H1 (cell line): ENCODE results near the gene GUCY1A2. TPM values are rescaled to one million over a fixed set of nuclear protein-coding genes. Genes with fewer than 3 reads are reported as not detected.

ENCODE experiments used
- CTCF ChIA-PET: fragments of 300-600 bp; sonication (Branson Sonifier 250); formaldehyde crosslinking; loops from one replicate; lab custom pipeline; 2021; ENCODE audit not compliant: partially characterized antibody; lab: Charles Lee
- POLR2A ChIA-PET: fragments of 300-600 bp; sonication (Branson Sonifier 250); formaldehyde crosslinking; loops from one replicate; lab custom pipeline; 2021; ENCODE audit warnings: inconsistent platforms; ENCODE audit not compliant: partially characterized antibody; lab: Charles Lee
- DNase-seq, 2 experiments: peaks; one replicate each; pipeline versions ENCODE4 v3.0.0 to v3.0.0-alpha.2; 2010 to 2022; ENCODE audit warnings: low spot score in 2 of 2, low read depth in 1 of 2, mixed read lengths in 1 of 2
- FAIRE-seq: peaks from 2 replicates; lab custom pipeline; 2011; peaks lifted over from hg19 to GRCh38; lab: Jason Lieb, UNC
- H2AFZ ChIP-seq: 2 replicates; pipeline ENCODE4 v1.8.1; 2012; ENCODE audit warnings: low read length, inconsistent platforms
- H2AK5ac ChIP-seq: 2 replicates; pipeline ENCODE4 v1.6.1; 2013; ENCODE audit warnings: low read depth, low read length
- H2BK120ac ChIP-seq: replicated peaks from 2 replicates; pipeline ENCODE3; 2013; ENCODE audit warnings: low read depth, low read length, inconsistent platforms
- H2BK12ac ChIP-seq: 2 replicates; pipeline ENCODE4 v1.6.1; 2013; ENCODE audit warnings: low read depth, low read length
- H2BK15ac ChIP-seq: 2 replicates; pipeline ENCODE4 v1.6.1; 2013; ENCODE audit warnings: low read length
- H2BK20ac ChIP-seq: 2 replicates; pipeline ENCODE4 v1.6.1; 2013; ENCODE audit warnings: low read length
- H2BK5ac ChIP-seq: 2 replicates; pipeline ENCODE4 v1.6.1; 2013; ENCODE audit warnings: low read depth, low read length
- H3K14ac ChIP-seq: 2 replicates; pipeline ENCODE4 v1.6.1; 2013; ENCODE audit warnings: inconsistent platforms; ENCODE audit not compliant: insufficient read length
- H3K18ac ChIP-seq: 2 replicates; pipeline ENCODE4 v1.6.1; 2013; ENCODE audit warnings: low read length; ENCODE audit errors: extremely low read depth
- H3K23ac ChIP-seq: 2 replicates; pipeline ENCODE4 v1.6.1; 2013; ENCODE audit warnings: inconsistent platforms; ENCODE audit not compliant: insufficient read length
- H3K23me2 ChIP-seq: 2 replicates; pipeline ENCODE4 v1.6.1; 2013; ENCODE audit warnings: low read depth, low read length
- H3K27ac ChIP-seq: 2 replicates; pipeline ENCODE4 v1.6.1; 2011; ENCODE audit warnings: low read depth, low read length, inconsistent platforms
- H3K27me3 ChIP-seq, 4 experiments: replicated peaks in 1 of 4; 1 replicate in 1 of 4; 2 replicates in 3 of 4; pipeline versions ENCODE4 v1.6.1 to v1.8.1; 2011 to 2013; ENCODE audit warnings: low read length in 3 of 4, mild to moderate bottlenecking in 3 of 4, inconsistent platforms in 2 of 4, mixed read lengths in 2 of 4, moderate library complexity in 1 of 4; ENCODE audit not compliant: control insufficient read depth in 3 of 4, insufficient read depth in 3 of 4; ENCODE audit errors: extremely low read depth in 1 of 4
- H3K36me3 ChIP-seq, 4 experiments: 2 replicates each; pipeline versions ENCODE4 v1.6.1 to v1.8.1; 2011 to 2013; ENCODE audit warnings: mild to moderate bottlenecking in 4 of 4, low read length in 3 of 4, moderate library complexity in 2 of 4, control low read depth in 1 of 4, inconsistent platforms in 1 of 4; ENCODE audit not compliant: insufficient read depth in 4 of 4, control insufficient read depth in 2 of 4
- H3K4ac ChIP-seq: replicated peaks from 2 replicates; pipeline ENCODE3; 2013; ENCODE audit warnings: low read length, low read depth, mixed read lengths, inconsistent platforms; ENCODE audit not compliant: insufficient read length
- H3K4me1 ChIP-seq, 4 experiments: replicated peaks in 1 of 4; 1 replicate in 1 of 4; 2 replicates in 3 of 4; pipeline versions ENCODE4 v1.6.1 to v1.8.1; 2011 to 2013; ENCODE audit warnings: low read length in 3 of 4, inconsistent platforms in 2 of 4, mixed read lengths in 1 of 4; ENCODE audit not compliant: insufficient read depth in 4 of 4, control insufficient read depth in 3 of 4
- H3K4me2 ChIP-seq, 2 experiments: 2 replicates each; pipeline versions ENCODE4 v1.6.1 to v1.8.1; 2011 to 2013; ENCODE audit warnings: low read depth in 2 of 2, low read length in 2 of 2, control low read depth in 1 of 2, inconsistent platforms in 1 of 2, mild to moderate bottlenecking in 1 of 2; ENCODE audit not compliant: insufficient read depth in 1 of 2
- H3K4me3 ChIP-seq, 4 experiments: fragments of 200-600, 300-600 bp in 1 of 4; sonication (generic), shearing (Covaris generic), sonication (Bioruptor Twin) in 1 of 4; 2 replicates each; pipeline versions ENCODE4 v1.5.1 to v1.8.1; 2011 to 2016; ENCODE audit warnings: low read length in 4 of 4, low read depth in 3 of 4, control low read depth in 2 of 4, inconsistent platforms in 2 of 4, mild to moderate bottlenecking in 2 of 4, mixed read lengths in 1 of 4, moderate library complexity in 1 of 4; ENCODE audit not compliant: insufficient read depth in 2 of 4; ENCODE audit errors: extremely low read depth in 1 of 4
- H3K56ac ChIP-seq: replicated peaks from 2 replicates; pipeline ENCODE3; 2013; ENCODE audit warnings: low read depth, mild to moderate bottlenecking, mixed read lengths, low read length, inconsistent platforms; ENCODE audit not compliant: insufficient read length
- H3K79me1 ChIP-seq: 2 replicates; pipeline ENCODE4 v1.6.1; 2013; ENCODE audit warnings: low read depth, low read length, control low read depth
- H3K79me2 ChIP-seq, 2 experiments: 2 replicates each; pipeline versions ENCODE4 v1.6.1 to v1.8.1; 2012 to 2013; ENCODE audit warnings: low read length in 2 of 2, mild to moderate bottlenecking in 2 of 2, inconsistent platforms in 1 of 2; ENCODE audit not compliant: insufficient read depth in 2 of 2, control insufficient read depth in 1 of 2
- H3K9ac ChIP-seq, 4 experiments: replicated peaks in 1 of 4; 1 replicate in 1 of 4; 2 replicates in 3 of 4; pipeline versions ENCODE4 v1.6.1 to v1.8.1; 2011 to 2013; ENCODE audit warnings: low read depth in 3 of 4, low read length in 3 of 4, control low read depth in 2 of 4, mild to moderate bottlenecking in 2 of 4, moderate library complexity in 2 of 4, inconsistent platforms in 1 of 4; ENCODE audit errors: extremely low read depth in 1 of 4
- H3K9me3 ChIP-seq, 2 experiments: 2 replicates each; pipeline versions ENCODE4 v1.6.1 to v1.8.1; 2012 to 2013; ENCODE audit warnings: mild to moderate bottlenecking in 2 of 2, moderate library complexity in 2 of 2, control low read depth in 1 of 2, inconsistent platforms in 1 of 2, low read depth in 1 of 2, low read length in 1 of 2, mixed read lengths in 1 of 2; ENCODE audit not compliant: insufficient read depth in 2 of 2
- H4K20me1 ChIP-seq, 2 experiments: replicated peaks in 1 of 2; 2 replicates each; pipeline versions ENCODE3 to v1.8.1; 2011 to 2013; ENCODE audit warnings: inconsistent platforms in 2 of 2, low read length in 2 of 2, mild to moderate bottlenecking in 1 of 2; ENCODE audit not compliant: insufficient read depth in 2 of 2, control insufficient read depth in 1 of 2
- H4K5ac ChIP-seq: 2 replicates; pipeline ENCODE4 v1.6.1; 2013; ENCODE audit warnings: low read length, low read depth, mixed read lengths, inconsistent platforms; ENCODE audit not compliant: insufficient read length
- H4K8ac ChIP-seq: 2 replicates; pipeline ENCODE4 v1.8.0; 2013; ENCODE audit warnings: mild to moderate bottlenecking, moderate library complexity, low read length, inconsistent platforms; ENCODE audit not compliant: insufficient read depth; ENCODE audit errors: extremely low read depth
- H4K91ac ChIP-seq: replicated peaks from 2 replicates; pipeline ENCODE3; 2013; ENCODE audit warnings: low read length, mixed read lengths, inconsistent platforms; ENCODE audit not compliant: insufficient read length
- CREB1 ChIP-seq: IDR thresholded peaks from 2 replicates; pipeline ENCODE4 v1.6.1; 2012; ENCODE audit warnings: inconsistent platforms
- CTCF ChIP-seq, 3 experiments: IDR thresholded peaks; 1 replicate in 2 of 3; 2 replicates in 1 of 3; pipeline versions ENCODE4 v1.5.1 to v1.6.1; 2011; ENCODE audit warnings: low read length in 3 of 3, mild to moderate bottlenecking in 3 of 3, inconsistent platforms in 2 of 3, low read depth in 1 of 3, moderate library complexity in 1 of 3; ENCODE audit not compliant: insufficient read depth in 1 of 3; ENCODE audit errors: control extremely low read depth in 1 of 3
- FOSL1 ChIP-seq: IDR thresholded peaks from 2 replicates; pipeline ENCODE4 v1.6.1; 2011; ENCODE audit warnings: mild to moderate bottlenecking, low read depth, low read length, moderate library complexity; ENCODE audit not compliant: insufficient read depth
- KDM4A ChIP-seq: IDR thresholded peaks from one replicate; pipeline ENCODE4 v1.7.1; 2012; ENCODE audit warnings: low read depth, mild to moderate bottlenecking, moderate library complexity, low read length, inconsistent platforms; ENCODE audit not compliant: severe bottlenecking
- POLR2AphosphoS5 ChIP-seq: IDR thresholded peaks from 2 replicates; pipeline ENCODE4 v1.6.1; 2011; ENCODE audit warnings: low read depth, low read length
- RFX5 ChIP-seq: IDR thresholded peaks from 2 replicates; pipeline ENCODE4 v1.6.1; 2011; ENCODE audit warnings: low read depth, low read length, improper control_type of control experiment, borderline replicate concordance
- SAP30 ChIP-seq: fragments of 300-600 bp; sonication (generic); IDR thresholded peaks from 2 replicates; pipeline ENCODE4 v1.7.1; 2012; ENCODE audit warnings: low read length, moderate library complexity, mild to moderate bottlenecking, inconsistent platforms; ENCODE audit not compliant: insufficient read depth, insufficient replicate concordance
- SIX5 ChIP-seq: IDR thresholded peaks from 2 replicates; pipeline ENCODE4 v1.6.1; 2011; ENCODE audit warnings: mild to moderate bottlenecking, low read depth, low read length
- TBP ChIP-seq: IDR thresholded peaks from 2 replicates; pipeline ENCODE4 v1.6.1; 2011; ENCODE audit warnings: low read depth, low read length, improper control_type of control experiment
- TEAD4 ChIP-seq: IDR thresholded peaks from 2 replicates; pipeline ENCODE4 v1.6.1; 2012; ENCODE audit warnings: low read depth, low read length, inconsistent platforms, mixed read lengths
- WGBS, 2 experiments: shearing (Covaris generic) in 1 of 2; methylation state at CpG; one replicate each; pipeline versions ENCODE4 v1.1.6 to v1.1.7; 2013 to 2015; ENCODE audit warnings: low lambda C conversion rate in 2 of 2, mixed read lengths in 2 of 2, inconsistent platforms in 1 of 2, low coverage in 1 of 2, missing lambda C conversion rate in 1 of 2; ENCODE audit not compliant: insufficient replicate concordance in 2 of 2, insufficient coverage in 1 of 2, insufficient read length in 1 of 2; ENCODE audit errors: extremely low coverage in 1 of 2, missing lambda C conversion rate in 1 of 2; 5-methylcytosine and 5-hydroxymethylcytosine counted together
- polyA plus RNA-seq, 7 experiments: library from polyadenylated mRNA; depleted of rRNA in 3 of 7; stranded (reverse) in 5 of 7; unstranded in 2 of 7; fragments of >200 nt in 5 of 7; fragments of 200-250 nt in 2 of 7; gene quantifications; 1 replicate in 5 of 7; 2 replicates in 1 of 7; 4 replicates in 1 of 7; pipeline versions ENCODE4 v1.2.1 to v1.2.3, GENCODE V29; 2011 to 2013; ENCODE audit warnings: missing spikeins in 2 of 7, mixed read lengths in 2 of 7
- total RNA-seq: library from RNA; stranded (reverse); fragmentation: NEBNext Ultra II Directional; extraction: Animal tissue kit (Norgen Biotek cat#: 25700); gene quantifications from 2 replicates; pipeline ENCODE4 v1.2.1, GENCODE V29; 2021

The GUCY1A2 gene
- total and polyA plus RNA-seq, 2 of the 8 experiments (the other 6 are each of a cell fraction or from before 2014, with no cell fraction given): 0.11 to 1.9 TPM

DNA sequence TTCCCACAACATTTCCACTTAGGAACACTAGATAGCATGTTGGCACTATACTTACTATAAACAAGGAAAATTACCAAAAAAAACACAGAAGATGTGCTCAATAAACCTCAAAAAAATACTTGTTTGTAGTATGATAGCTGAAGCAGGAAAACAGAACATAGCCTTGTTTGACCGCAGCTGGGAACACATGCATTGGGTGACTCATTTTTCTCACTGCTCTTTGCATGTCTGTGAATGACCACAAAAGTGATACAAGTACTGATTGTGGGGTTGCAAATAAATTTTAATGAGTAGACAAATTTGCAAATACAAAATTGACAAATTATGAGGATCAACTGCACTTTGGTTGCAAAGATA lies 22.8 kb upstream of the GUCY1A2 start:
- DNase-seq (no peak), FAIRE-seq (no peak)
- H3K79me2 ChIP-seq: no peaks in the 10 kb centered on the region
- H4K5ac ChIP-seq: no peak overlapping the region
- H3K9ac ChIP-seq: no peak overlapping the region
- H3K14ac ChIP-seq: no peak overlapping the region
- H3K4ac ChIP-seq: no peak overlapping the region
- H3K27me3 ChIP-seq: no peaks in the 10 kb centered on the region
- no peak overlapping the region for H3K4me3 ChIP-seq
- H3K23ac ChIP-seq: no peak overlapping the region
- H4K20me1 ChIP-seq: no peaks in the 10 kb centered on the region
- H3K36me3 ChIP-seq: no peaks in the 10 kb centered on the region
- no peak overlapping the region for H4K8ac ChIP-seq
- no peak overlapping the region for H2AK5ac ChIP-seq
- H3K9me3 ChIP-seq: no peaks in the 10 kb centered on the region
- no peak overlapping the region for H3K4me2 ChIP-seq
- H2BK5ac ChIP-seq: no peak overlapping the region
- ChIA-PET POLR2A (no interaction called here), CTCF (no interaction called here)
- H4K91ac ChIP-seq: no peak overlapping the region
- H2BK12ac ChIP-seq: no peak overlapping the region
- H2AFZ ChIP-seq: no peak overlapping the region
- TF ChIP-seq CREB1: no peak
- TF ChIP-seq KDM4A: no peak
- TF ChIP-seq FOSL1: no peak
- TF ChIP-seq TEAD4: no peak
- TF ChIP-seq SAP30: no peak
- no peak for TF ChIP-seq SIX5
- TF ChIP-seq CTCF (IDR thresholded peaks at IDR 0.05; ENCODE audit: control extremely low read depth in 1 of 3, insufficient read depth in 1 of 3, low read depth in 1 of 3, low read length in 3 of 3): no peak
- no peak for TF ChIP-seq RFX5
- no peak for TF ChIP-seq POLR2AphosphoS5
- no peak for TF ChIP-seq TBP
- no peaks in the 10 kb centered on the region for H3K4me1 ChIP-seq
- H3K27ac ChIP-seq: no peak overlapping the region
- H2BK20ac ChIP-seq: no peak overlapping the region
- no peak overlapping the region for H2BK120ac ChIP-seq
- no peak overlapping the region for H3K56ac ChIP-seq
- H2BK15ac ChIP-seq: no peak overlapping the region
- no peaks in the 10 kb centered on the region for H3K23me2 ChIP-seq
- WGBS, 2 experiments: 100% methylated on average over 1 of the region's 1 CpG; no CpG with 5 or more reads in 1 of the 2 experiments
- H3K79me1 ChIP-seq: no peaks in the 10 kb centered on the region
- no peak overlapping the region for H3K18ac ChIP-seq
